HepG2 (cell line): ENCODE measurements around the gene CYB5D1. TPM values are rescaled to one million over a fixed set of nuclear protein-coding genes. Genes with fewer than 3 reads are reported as not detected.

ENCODE experiments used
- AHR ChIP-seq: IDR thresholded peaks from 2 replicates; pipeline ENCODE4 v1.6.1; 2018; ENCODE audit warnings: missing genetic modification reagents, missing compliant biosample characterization
- LCORL ChIP-seq, 2 experiments: fragments of 450-650 bp in 1 of 2; sonication (generic) in 1 of 2; formaldehyde crosslinking in 1 of 2; IDR thresholded peaks; 2 replicates each; pipeline versions ENCODE4 v1.5.0 to v1.6.1; 2017 to 2020; ENCODE audit warnings: antibody characterized with exemption in 1 of 2, missing genetic modification reagents in 1 of 2
- MYPOP ChIP-seq: sonication (generic); formaldehyde crosslinking; IDR thresholded peaks from 2 replicates; pipeline ENCODE4 v1.8.1; 2023; ENCODE audit warnings: mild to moderate bottlenecking, moderate library complexity, missing genetic modification reagents
- NR0B2 ChIP-seq: sonication (generic); formaldehyde crosslinking; IDR thresholded peaks from 2 replicates; pipeline ENCODE4 v1.4.0; 2020; ENCODE audit warnings: mild to moderate bottlenecking, missing genetic modification reagents
- NR2F6 ChIP-seq, 2 experiments: IDR thresholded peaks; 2 replicates each; pipeline ENCODE4 v1.6.1; 2016; ENCODE audit warnings: antibody characterized with exemption in 1 of 2, mild to moderate bottlenecking in 1 of 2
- PRMT3 ChIP-seq: sonication (generic); formaldehyde crosslinking; IDR thresholded peaks from 2 replicates; pipeline ENCODE4 v1.8.1; 2022; ENCODE audit warnings: low read depth, mild to moderate bottlenecking, moderate library complexity, missing genetic modification reagents, borderline replicate concordance
- THAP8 ChIP-seq: sonication (generic); formaldehyde crosslinking; IDR thresholded peaks from 2 replicates; pipeline ENCODE4 v1.5.1; 2020; ENCODE audit warnings: missing genetic modification reagents, mild to moderate bottlenecking, borderline replicate concordance
- YEATS4 ChIP-seq: sonication (generic); formaldehyde crosslinking; IDR thresholded peaks from 2 replicates; pipeline ENCODE4 v1.4.0; 2020; ENCODE audit warnings: missing genetic modification reagents, borderline replicate concordance
- ZNF18 ChIP-seq: sonication (generic); formaldehyde crosslinking; IDR thresholded peaks from 2 replicates; pipeline ENCODE4 v1.8.0; 2022; ENCODE audit warnings: mild to moderate bottlenecking, missing genetic modification reagents; ENCODE audit not compliant: insufficient replicate concordance
- ZNF292 ChIP-seq: sonication (generic); formaldehyde crosslinking; IDR thresholded peaks from 2 replicates; pipeline ENCODE4 v1.8.1; 2022; ENCODE audit warnings: mild to moderate bottlenecking, low read depth, missing genetic modification reagents, borderline replicate concordance
- ZNF407 ChIP-seq: sonication (generic); formaldehyde crosslinking; IDR thresholded peaks from one replicate; pipeline ENCODE4 v1.5.1; 2020; ENCODE audit warnings: mild to moderate bottlenecking, missing genetic modification reagents; ENCODE audit errors: not compliant biosample characterization
- ZNF792 ChIP-seq: IDR thresholded peaks from 2 replicates; pipeline ENCODE4 v1.6.1; 2016
- polyA plus RNA-seq, 8 experiments: library from polyadenylated mRNA; depleted of rRNA in 3 of 8; stranded (reverse) in 7 of 8; unstranded in 1 of 8; fragments of >200 nt; fragmentation: Illumina TruSeq in 4 of 8; extraction: Trizol in 4 of 8; gene quantifications; 2 replicates each; pipeline versions ENCODE4 v1.2.1 to v1.2.3, GENCODE V29; 2011 to 2016; ENCODE audit warnings: low read depth in 4 of 8, missing spikeins in 1 of 8, mixed read lengths in 1 of 8; ENCODE audit not compliant: insufficient read depth in 1 of 8
- total RNA-seq, 5 experiments: library from RNA; depleted of rRNA; stranded (reverse); fragments of >200 nt; fragmentation: Illumina TruSeq; extraction: Trizol; gene quantifications; 2 replicates each; pipeline ENCODE4 v1.2.3, GENCODE V29; 2016; ENCODE audit warnings: low read depth in 1 of 5

The CYB5D1 gene
- total and polyA plus RNA-seq, 2 of the 13 experiments (the other 11 are each of a cell fraction or from before 2014, with no cell fraction given) = 8.9 to 17.0 TPM

DNA sequence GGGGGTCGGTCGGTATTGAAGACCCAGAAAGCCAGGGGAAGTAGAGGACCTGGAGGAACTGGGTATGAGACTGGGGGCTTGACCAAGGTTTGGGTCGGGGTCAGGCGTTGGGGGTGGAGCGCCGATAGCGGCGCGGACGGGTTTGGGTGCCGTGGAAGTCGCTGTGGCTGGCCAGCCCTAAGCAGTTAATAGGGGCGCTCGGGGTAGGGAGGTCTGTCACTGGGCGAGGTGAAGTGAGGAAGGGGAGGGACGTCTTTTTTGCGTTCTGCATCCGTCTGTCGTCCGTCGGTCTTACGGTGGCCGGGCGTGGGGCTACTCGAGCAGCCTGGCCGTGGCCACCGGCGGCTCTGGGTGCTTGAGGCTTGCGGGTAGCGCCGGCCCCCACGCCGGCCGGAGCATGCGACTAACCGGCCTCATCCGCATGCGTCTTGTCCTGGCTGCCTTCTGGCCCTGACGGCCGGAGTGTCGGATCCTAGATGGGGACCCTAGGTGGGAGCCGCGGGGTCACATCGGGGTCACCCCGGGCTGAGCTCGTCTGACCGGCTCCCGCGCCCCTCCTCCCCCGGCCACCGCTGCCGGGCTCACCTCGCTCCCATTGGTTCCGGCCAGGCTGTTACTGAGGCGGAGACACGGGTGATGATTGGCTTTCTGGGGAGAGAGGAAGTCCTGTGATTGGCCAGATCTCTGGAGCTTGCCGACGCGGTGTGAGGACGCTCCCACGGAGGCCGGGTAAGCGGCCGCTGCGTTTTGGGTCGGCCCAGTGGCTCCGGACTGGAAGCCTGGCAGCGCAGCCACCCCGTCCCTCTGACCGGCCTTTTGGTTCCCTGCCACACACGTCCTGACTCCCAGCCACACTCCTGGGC, 13.3 kb upstream of the CYB5D1 start (continued):
- TF ChIP-seq NR0B2 (CRISPR knock-in tag) = no peak
- TF ChIP-seq MYPOP (CRISPR knock-in tag) = no peak
- TF ChIP-seq YEATS4 (CRISPR knock-in tag) = peak; percentile 6; the same call in 1 of the 2 replicates
- TF ChIP-seq PRMT3 = no peak
- peak; percentile 46 for TF ChIP-seq NR2F6 (IDR thresholded peaks at IDR 0.05)
- TF ChIP-seq NR2F6 (CRISPR knock-in tag; IDR thresholded peaks at IDR 0.05) = peak; percentile 80
- no peak for TF ChIP-seq ZNF292
- TF ChIP-seq AHR (CRISPR knock-in tag) = 0 out of 2 replicates have a peak, but pooled peaks have one; percentile 32
- no peak for TF ChIP-seq LCORL (IDR thresholded peaks at IDR 0.05)
- TF ChIP-seq LCORL (CRISPR knock-in tag; IDR thresholded peaks at IDR 0.05) = peak; percentile 31
- TF ChIP-seq ZNF792 = no peak
- TF ChIP-seq ZNF407 (CRISPR knock-in tag) = no peak
- TF ChIP-seq THAP8 (CRISPR knock-in tag) = 0 out of 2 replicates have a peak, but pooled peaks have one; percentile 54
- no peak for TF ChIP-seq ZNF18 (CRISPR knock-in tag)
